ENCODE data around the gene CREB5. TPM values are rescaled to one million over a fixed set of nuclear protein-coding genes. Genes with fewer than 3 reads are reported as not detected.

CREB5 gene
- total RNA-seq, 1 experiment from 2014 or later = 19.2 TPM

DNA sequence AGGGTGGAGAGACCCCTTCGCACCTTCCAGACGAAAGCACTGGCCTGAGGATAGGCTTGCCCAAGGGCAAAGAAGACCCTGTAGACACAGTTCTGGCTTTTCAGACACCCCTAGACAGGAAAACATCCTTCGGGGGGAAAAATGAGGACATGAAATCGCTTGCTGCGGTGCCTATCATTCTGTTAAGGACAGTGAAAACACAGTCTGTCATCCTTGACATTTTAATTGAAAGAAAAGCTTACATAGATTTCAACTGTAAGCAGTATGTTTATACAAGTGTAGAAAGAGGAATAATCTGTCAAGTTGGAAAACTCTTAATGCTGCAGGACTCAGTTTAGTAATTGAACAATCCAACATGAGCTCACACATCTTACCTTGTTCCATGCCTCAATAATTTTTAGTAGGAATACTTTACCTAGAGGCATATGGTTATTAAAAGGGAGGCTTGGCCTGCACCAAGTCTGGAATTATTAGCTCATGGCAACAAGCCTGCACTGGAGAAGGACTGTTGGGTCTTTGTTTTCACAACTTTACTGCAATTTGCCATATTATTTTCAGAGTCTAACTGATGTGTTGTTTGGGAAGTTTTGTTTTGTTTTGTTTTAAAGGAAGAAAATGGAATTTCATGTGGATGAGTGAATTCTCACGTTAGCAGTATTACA, 302.3 kb downstream of the CREB5 start:
- no TSS peak for BruUV-seq (replicated peaks)
- H3K27me3 Mint-ChIP-seq (ENCODE audit: unreplicated experiment) = no peaks in the 10 kb centered on the region
- CTCF ChIA-PET = no interaction called here
- H3K36me3 Mint-ChIP-seq (ENCODE audit: insufficient read depth, unreplicated experiment) = no peaks in the 10 kb centered on the region
- H3K27ac Mint-ChIP-seq (ENCODE audit: unreplicated experiment) = no peak overlapping the region
- no peaks in the 10 kb centered on the region for H3K4me1 Mint-ChIP-seq (ENCODE audit: low read depth, unreplicated experiment)
- TF ChIP-seq, protein P1, sequence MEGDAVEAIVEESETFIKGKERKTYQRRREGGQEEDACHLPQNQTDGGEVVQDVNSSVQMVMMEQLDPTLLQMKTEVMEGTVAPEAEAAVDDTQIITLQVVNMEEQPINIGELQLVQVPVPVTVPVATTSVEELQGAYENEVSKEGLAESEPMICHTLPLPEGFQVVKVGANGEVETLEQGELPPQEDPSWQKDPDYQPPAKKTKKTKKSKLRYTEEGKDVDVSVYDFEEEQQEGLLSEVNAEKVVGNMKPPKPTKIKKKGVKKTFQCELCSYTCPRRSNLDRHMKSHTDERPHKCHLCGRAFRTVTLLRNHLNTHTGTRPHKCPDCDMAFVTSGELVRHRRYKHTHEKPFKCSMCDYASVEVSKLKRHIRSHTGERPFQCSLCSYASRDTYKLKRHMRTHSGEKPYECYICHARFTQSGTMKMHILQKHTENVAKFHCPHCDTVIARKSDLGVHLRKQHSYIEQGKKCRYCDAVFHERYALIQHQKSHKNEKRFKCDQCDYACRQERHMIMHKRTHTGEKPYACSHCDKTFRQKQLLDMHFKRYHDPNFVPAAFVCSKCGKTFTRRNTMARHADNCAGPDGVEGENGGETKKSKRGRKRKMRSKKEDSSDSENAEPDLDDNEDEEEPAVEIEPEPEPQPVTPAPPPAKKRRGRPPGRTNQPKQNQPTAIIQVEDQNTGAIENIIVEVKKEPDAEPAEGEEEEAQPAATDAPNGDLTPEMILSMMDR (IDR thresholded peaks at IDR 0.05; ENCODE audit: unreplicated experiment) = no peak
- no peak overlapping the region for H3K4me3 Mint-ChIP-seq (ENCODE audit: low read depth, unreplicated experiment)
- H3K9me3 Mint-ChIP-seq (ENCODE audit: low read depth, unreplicated experiment) = no peaks in the 10 kb centered on the region
- intact Hi-C loops (cut with micrococcal nuclease; ENCODE audit: unreplicated experiment) = no loop called here
- no peak for DNase-seq

DNA sequence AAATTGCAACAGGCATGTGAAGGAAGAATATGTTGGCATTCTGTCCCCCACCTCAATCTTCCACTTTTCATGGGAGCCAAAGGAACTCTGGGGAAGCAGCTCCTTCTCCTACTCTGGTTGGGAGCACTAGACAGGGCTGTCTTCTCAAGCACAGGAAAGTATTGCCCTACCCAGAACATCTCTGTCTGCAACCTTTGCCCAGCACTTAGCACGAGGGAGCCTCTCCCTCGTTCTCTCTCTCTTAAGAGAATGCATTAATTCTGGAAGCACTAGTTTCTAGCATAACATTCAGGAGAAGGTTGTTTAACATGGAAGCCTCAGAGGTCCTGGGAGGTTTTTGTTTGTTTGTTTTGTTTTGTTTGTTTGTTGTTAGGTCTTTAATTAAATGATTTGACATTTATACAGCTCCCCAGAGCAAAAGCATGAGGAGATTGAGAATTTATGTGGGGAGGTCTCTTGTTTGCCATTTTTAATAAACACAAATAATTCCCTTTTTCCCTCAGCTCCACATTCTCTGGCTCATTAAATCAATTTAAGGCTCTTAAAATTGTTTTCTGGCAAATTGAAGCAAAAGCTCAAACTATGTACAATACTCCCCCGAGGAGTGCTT, 305.2 kb downstream of the CREB5 start:
- CTCF ChIA-PET = interaction anchor here (0.7 to 1.2 kb wide), 3 partner anchors 12 to 39 kb away, joined by 3 to 6 read pairs (median 4); no protein-coding TSS in a partner anchor
- no peaks in the 10 kb centered on the region for H3K9me3 Mint-ChIP-seq (ENCODE audit: low read depth, unreplicated experiment)
- H3K4me3 Mint-ChIP-seq (ENCODE audit: low read depth, unreplicated experiment) = no peak overlapping the region
- BruUV-seq (replicated peaks) = no TSS peak
- DNase-seq = no peak
- intact Hi-C loops (cut with micrococcal nuclease; ENCODE audit: unreplicated experiment) = no loop called here
- H3K27me3 Mint-ChIP-seq (ENCODE audit: unreplicated experiment) = no peaks in the 10 kb centered on the region
- H3K4me1 Mint-ChIP-seq (ENCODE audit: low read depth, unreplicated experiment) = no peaks in the 10 kb centered on the region
- H3K27ac Mint-ChIP-seq (ENCODE audit: unreplicated experiment) = no peak overlapping the region
- H3K36me3 Mint-ChIP-seq (ENCODE audit: insufficient read depth, unreplicated experiment) = no peaks in the 10 kb centered on the region
- TF ChIP-seq, protein P1 (IDR thresholded peaks at IDR 0.05; ENCODE audit: unreplicated experiment) = no peak

DNA sequence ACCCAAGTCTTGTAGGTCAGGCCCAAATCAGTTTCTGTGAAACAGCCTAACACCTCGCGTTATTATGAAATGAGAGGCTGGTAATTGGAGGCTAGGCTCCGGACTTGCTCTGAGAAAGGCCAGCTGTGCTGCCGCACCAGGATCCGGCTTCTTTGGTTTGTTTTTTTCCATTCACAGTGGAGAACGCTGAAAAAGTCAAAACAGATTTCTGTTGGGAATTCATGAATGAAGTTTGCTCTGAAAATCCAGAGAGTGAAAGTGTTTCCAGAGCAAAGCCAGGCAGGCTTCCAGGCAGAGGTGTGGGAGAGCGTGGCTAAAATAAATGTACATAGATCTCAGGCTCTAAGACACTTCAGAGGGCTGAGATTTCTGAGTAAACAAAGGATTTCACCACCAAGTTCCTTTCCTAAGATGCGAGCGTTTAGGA, 305.8 kb downstream of the CREB5 start:
- no TSS peak for BruUV-seq (replicated peaks)
- no peaks in the 10 kb centered on the region for H3K4me1 Mint-ChIP-seq (ENCODE audit: low read depth, unreplicated experiment)
- no peaks in the 10 kb centered on the region for H3K27me3 Mint-ChIP-seq (ENCODE audit: unreplicated experiment)
- no peak overlapping the region for H3K4me3 Mint-ChIP-seq (ENCODE audit: low read depth, unreplicated experiment)
- no peak overlapping the region for H3K27ac Mint-ChIP-seq (ENCODE audit: unreplicated experiment)
- H3K9me3 Mint-ChIP-seq (ENCODE audit: low read depth, unreplicated experiment) = no peaks in the 10 kb centered on the region
- H3K36me3 Mint-ChIP-seq (ENCODE audit: insufficient read depth, unreplicated experiment) = no peaks in the 10 kb centered on the region
- CTCF ChIA-PET = interaction anchor here (1.2 kb wide), 1 partner anchor 39 kb away, joined by 4 read pairs; no protein-coding TSS in a partner anchor
- TF ChIP-seq, protein P1 (IDR thresholded peaks at IDR 0.05; ENCODE audit: unreplicated experiment) = no peak
- intact Hi-C loops (cut with micrococcal nuclease; ENCODE audit: unreplicated experiment) = no loop called here
- DNase-seq = no peak

DNA sequence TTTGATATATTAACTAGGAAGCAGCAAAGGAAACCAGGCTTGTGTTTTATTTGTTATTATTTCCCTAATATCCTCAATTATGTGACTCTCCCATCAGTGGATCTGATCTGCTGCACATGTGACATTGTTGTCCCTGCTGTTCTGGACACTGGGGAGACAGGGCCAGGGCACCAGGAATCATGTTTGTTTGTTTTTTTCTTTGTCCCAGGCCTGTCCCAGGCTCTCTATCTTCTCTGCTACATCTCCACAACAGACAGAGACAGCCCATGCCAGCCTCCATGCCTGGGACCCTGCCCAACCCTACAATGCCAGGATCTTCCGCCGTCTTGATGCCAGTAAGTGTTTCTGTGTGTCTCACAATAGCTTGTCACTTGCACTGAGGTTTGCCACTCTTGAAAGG, 306.2 kb downstream of the CREB5 start:
- Mint-ChIP-seq H3K4me1 (ENCODE audit: low read depth, unreplicated experiment) (no peaks in the 10 kb centered on the region), H3K9me3 (ENCODE audit: low read depth, unreplicated experiment) (no peaks in the 10 kb centered on the region), H3K27ac (ENCODE audit: unreplicated experiment) (no peak overlapping the region), H3K36me3 (ENCODE audit: insufficient read depth, unreplicated experiment) (no peaks in the 10 kb centered on the region), H3K27me3 (ENCODE audit: unreplicated experiment) (no peaks in the 10 kb centered on the region), H3K4me3 (ENCODE audit: low read depth, unreplicated experiment) (no peak overlapping the region)
- DNase-seq = no peak
- intact Hi-C loops (cut with micrococcal nuclease; ENCODE audit: unreplicated experiment) = no loop called here
- no TSS peak for BruUV-seq (replicated peaks)
- TF ChIP-seq, protein P1 (IDR thresholded peaks at IDR 0.05; ENCODE audit: unreplicated experiment) = no peak
- CTCF ChIA-PET = interaction anchor here (1.2 kb wide), 1 partner anchor 40 kb away, joined by 4 read pairs; no protein-coding TSS in a partner anchor

Measured in Calu3 (cell line).